ENCODE data around the gene GABRR3. TPM values are rescaled to one million over a fixed set of nuclear protein-coding genes. Genes with fewer than 3 reads are reported as not detected.

Gene GABRR3
- total RNA-seq, 3 donors from 2014 or later (not counting 1 experiment from before 2014, with no cell fraction given): not detected

GRCh38 chr3:97969541-97969940, 65.6 kb downstream of the GABRR3 start:
- Mint-ChIP-seq H3K36me3 (no peaks in the 10 kb centered on the region), H3K27ac (no peak overlapping the region), H3K4me1 (peaks cover 26 to 30% of the 10 kb centered on the region in 2 donors), H3K4me3 (no peak overlapping the region), H3K9me3 (no peaks in the 10 kb centered on the region), H3K27me3 (ENCODE audit: low read depth in 2 of 2) (no peaks in the 10 kb centered on the region)
- H3K27me3 ChIP-seq (ENCODE audit: control insufficient read depth, insufficient read depth, low read length): no peaks in the 10 kb centered on the region
- no peak overlapping the region for H3K4me3 ChIP-seq (ENCODE audit: low read length)
- intact Hi-C loops (cut with micrococcal nuclease): no loop called here
- H3K27ac ChIP-seq (ENCODE audit: low read length): no peak overlapping the region
- ATAC-seq (no peak), DNase-seq (no peak)
- H3K9me3 ChIP-seq (ENCODE audit: control insufficient read depth, insufficient read depth, low read length): no peaks in the 10 kb centered on the region
- H3K4me1 ChIP-seq (ENCODE audit: control insufficient read depth, insufficient read depth, low read length): peaks cover 12% of the 10 kb centered on the region
- TF ChIP-seq CTCF (IDR thresholded peaks at IDR 0.05): no peak
- H3K36me3 ChIP-seq (ENCODE audit: control insufficient read depth, insufficient read depth, low read length): peaks cover 11% of the 10 kb centered on the region
- WGBS (ENCODE audit: insufficient coverage): 90% methylated on average over 4 of the region's 5 CpGs

GRCh38 chr3:97968376-97968775, 66.7 kb downstream of the GABRR3 start:
- H3K27me3 ChIP-seq (ENCODE audit: control insufficient read depth, insufficient read depth, low read length): no peaks in the 10 kb centered on the region
- Mint-ChIP-seq H3K4me3 (no peak overlapping the region), H3K9me3 (no peaks in the 10 kb centered on the region), H3K4me1 (peaks cover 26 to 36% of the 10 kb centered on the region in 2 donors), H3K36me3 (no peaks in the 10 kb centered on the region), H3K27me3 (ENCODE audit: low read depth in 2 of 2) (no peaks in the 10 kb centered on the region), H3K27ac (no peak overlapping the region)
- no peak overlapping the region for H3K27ac ChIP-seq (ENCODE audit: low read length)
- H3K4me3 ChIP-seq (ENCODE audit: low read length): no peak overlapping the region
- H3K9me3 ChIP-seq (ENCODE audit: control insufficient read depth, insufficient read depth, low read length): no peaks in the 10 kb centered on the region
- no peak for TF ChIP-seq CTCF (IDR thresholded peaks at IDR 0.05)
- intact Hi-C loops (cut with micrococcal nuclease): no loop called here
- DNase-seq: no peak
- H3K36me3 ChIP-seq (ENCODE audit: control insufficient read depth, insufficient read depth, low read length): peaks cover 17% of the 10 kb centered on the region
- H3K4me1 ChIP-seq (ENCODE audit: control insufficient read depth, insufficient read depth, low read length): peaks cover 12% of the 10 kb centered on the region
- no peak for ATAC-seq
- no CpG with 5 or more reads among the region's 1 CpG for WGBS (ENCODE audit: insufficient coverage)

GRCh38 chr3:97967966-97968365, 67.1 kb downstream of the GABRR3 start:
- Mint-ChIP-seq H3K36me3 (no peaks in the 10 kb centered on the region), H3K4me3 (no peak overlapping the region), H3K9me3 (no peaks in the 10 kb centered on the region), H3K27me3 (ENCODE audit: low read depth in 2 of 2) (no peaks in the 10 kb centered on the region), H3K27ac (no peak overlapping the region), H3K4me1 (peaks cover 26 to 35% of the 10 kb centered on the region in 2 donors)
- H3K9me3 ChIP-seq (ENCODE audit: control insufficient read depth, insufficient read depth, low read length): no peaks in the 10 kb centered on the region
- no peak overlapping the region for H3K4me3 ChIP-seq (ENCODE audit: low read length)
- no peaks in the 10 kb centered on the region for H3K27me3 ChIP-seq (ENCODE audit: control insufficient read depth, insufficient read depth, low read length)
- WGBS (ENCODE audit: insufficient coverage): 95% methylated on average over 8 of the region's 8 CpGs
- H3K27ac ChIP-seq (ENCODE audit: low read length): no peak overlapping the region
- intact Hi-C loops (cut with micrococcal nuclease): no loop called here
- peaks cover 10% of the 10 kb centered on the region for H3K4me1 ChIP-seq (ENCODE audit: control insufficient read depth, insufficient read depth, low read length)
- DNase-seq (no peak), ATAC-seq (no peak)
- TF ChIP-seq CTCF (IDR thresholded peaks at IDR 0.05): no peak
- peaks cover 17% of the 10 kb centered on the region for H3K36me3 ChIP-seq (ENCODE audit: control insufficient read depth, insufficient read depth, low read length)

GRCh38 chr3:97960993-97961766, 73.9 kb downstream of the GABRR3 start:
- H3K36me3 ChIP-seq (ENCODE audit: control insufficient read depth, insufficient read depth, low read length): peaks cover 37% of the 10 kb centered on the region
- no peak for TF ChIP-seq CTCF (IDR thresholded peaks at IDR 0.05)
- H3K27ac ChIP-seq (ENCODE audit: low read length): no peak overlapping the region
- H3K9me3 ChIP-seq (ENCODE audit: control insufficient read depth, insufficient read depth, low read length): no peaks in the 10 kb centered on the region
- 98% methylated on average over 4 of the region's 8 CpGs for WGBS (ENCODE audit: insufficient coverage)
- no peak overlapping the region for H3K4me3 ChIP-seq (ENCODE audit: low read length)
- Mint-ChIP-seq H3K4me3 (no peak overlapping the region), H3K4me1 (peaks cover 13 to 20% of the 10 kb centered on the region in 2 donors), H3K27me3 (ENCODE audit: low read depth in 2 of 2) (no peaks in the 10 kb centered on the region), H3K9me3 (no peaks in the 10 kb centered on the region), H3K27ac (no peak overlapping the region), H3K36me3 (no peaks in the 10 kb centered on the region)
- ATAC-seq: no peak
- intact Hi-C loops (cut with micrococcal nuclease): no loop called here
- no peak for DNase-seq
- no peaks in the 10 kb centered on the region for H3K27me3 ChIP-seq (ENCODE audit: control insufficient read depth, insufficient read depth, low read length)
- no peaks in the 10 kb centered on the region for H3K4me1 ChIP-seq (ENCODE audit: control insufficient read depth, insufficient read depth, low read length)

Data from natural killer cell (primary cell).